Neural cell (in vitro differentiated cells): ENCODE data around the gene TEX38.

Source experiments
- EP300 ChIP-seq: fragments of 450-650 bp; conservative IDR thresholded peaks from 2 replicates; pipeline ENCODE4 v1.6.1; 2014; ENCODE audit warnings: antibody characterized with exemption, mild to moderate bottlenecking, moderate library complexity; ENCODE audit not compliant: poor library complexity, severe bottlenecking
- POLR2AphosphoS5 ChIP-seq: IDR thresholded peaks from 2 replicates; pipeline ENCODE4 v1.6.1; 2012
- TAF1 ChIP-seq: IDR thresholded peaks from 2 replicates; pipeline ENCODE4 v1.6.1; 2012; ENCODE audit warnings: low read depth
- TF ChIP-seq, protein P1 (sequence below): fragments of 450-650 bp; IDR thresholded peaks from 2 replicates; pipeline ENCODE4 v1.5.1; 2014; ENCODE audit warnings: antibody characterized with exemption, mild to moderate bottlenecking, moderate library complexity; ENCODE audit not compliant: poor library complexity, severe bottlenecking

DNA sequence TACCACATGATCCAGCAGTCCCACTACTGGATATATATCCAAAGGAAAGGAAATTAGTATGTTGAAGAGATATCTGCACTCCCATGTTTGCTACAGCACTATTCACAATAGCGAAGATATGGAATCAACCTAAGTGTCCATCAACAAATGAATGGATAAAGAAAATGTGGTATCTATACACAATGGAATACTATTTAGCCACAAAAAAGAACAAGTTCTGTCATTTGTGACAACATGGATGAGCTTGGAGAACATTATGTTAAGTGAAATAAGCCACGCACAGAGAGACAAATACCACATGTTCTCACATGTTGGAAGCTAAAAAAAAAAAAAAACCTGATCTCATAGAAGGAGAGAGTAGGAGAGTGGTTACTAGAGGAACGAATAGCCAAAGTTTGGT lies 21.2 kb upstream of the TEX38 start:
- TF ChIP-seq POLR2AphosphoS5 (no peak), TAF1 (no peak), EP300 (no peak)
- TF ChIP-seq, protein P1, sequence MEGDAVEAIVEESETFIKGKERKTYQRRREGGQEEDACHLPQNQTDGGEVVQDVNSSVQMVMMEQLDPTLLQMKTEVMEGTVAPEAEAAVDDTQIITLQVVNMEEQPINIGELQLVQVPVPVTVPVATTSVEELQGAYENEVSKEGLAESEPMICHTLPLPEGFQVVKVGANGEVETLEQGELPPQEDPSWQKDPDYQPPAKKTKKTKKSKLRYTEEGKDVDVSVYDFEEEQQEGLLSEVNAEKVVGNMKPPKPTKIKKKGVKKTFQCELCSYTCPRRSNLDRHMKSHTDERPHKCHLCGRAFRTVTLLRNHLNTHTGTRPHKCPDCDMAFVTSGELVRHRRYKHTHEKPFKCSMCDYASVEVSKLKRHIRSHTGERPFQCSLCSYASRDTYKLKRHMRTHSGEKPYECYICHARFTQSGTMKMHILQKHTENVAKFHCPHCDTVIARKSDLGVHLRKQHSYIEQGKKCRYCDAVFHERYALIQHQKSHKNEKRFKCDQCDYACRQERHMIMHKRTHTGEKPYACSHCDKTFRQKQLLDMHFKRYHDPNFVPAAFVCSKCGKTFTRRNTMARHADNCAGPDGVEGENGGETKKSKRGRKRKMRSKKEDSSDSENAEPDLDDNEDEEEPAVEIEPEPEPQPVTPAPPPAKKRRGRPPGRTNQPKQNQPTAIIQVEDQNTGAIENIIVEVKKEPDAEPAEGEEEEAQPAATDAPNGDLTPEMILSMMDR = no peak
